AG08396 (cell line): ENCODE measurements around the gene PC.
A peak's percentile ranks its signal among the peaks of the same experiment; 100 is the strongest.

Experiments used
- DNase-seq: peaks from one replicate; pipeline ENCODE4 v3.0.0; 2012; ENCODE audit warnings: low spot score, mixed read lengths

Gene PC

GRCh38 chr11:66864924-66865697 is 93.1 kb downstream of the PC start:
- no peak for DNase-seq

GRCh38 chr11:66864172-66864901 is 93.8 kb downstream of the PC start:
- no peak for DNase-seq

- DNase-seq: no peak
Observed at GRCh38 chr11:66863428-66864125, 94.6 kb downstream of the PC start.

- DNase-seq: no peak
Observed at GRCh38 chr11:66862559-66863037, 95.6 kb downstream of the PC start.

- DNase-seq: no peak
Observed at GRCh38 chr11:66861774-66862558, 96.2 kb downstream of the PC start.

GRCh38 chr11:66861038-66861773 is 97.0 kb downstream of the PC start:
- DNase-seq: no peak

- DNase-seq: no peak
Observed at GRCh38 chr11:66860449-66860831, 97.7 kb downstream of the PC start.

GRCh38 chr11:66859686-66860448 is 98.3 kb downstream of the PC start:
- no peak for DNase-seq

GRCh38 chr11:66858939-66859685 is 99.1 kb downstream of the PC start:
- no peak for DNase-seq

- DNase-seq: no peak
Observed at GRCh38 chr11:66858186-66858938, 99.8 kb downstream of the PC start.

GRCh38 chr11:66857927-66858185 is 100.3 kb downstream of the PC start:
- DNase-seq: no peak

- peak; percentile 42 for DNase-seq
Observed at GRCh38 chr11:66857234-66857926, 100.8 kb downstream of the PC start.

- peak; percentile 79 for DNase-seq
Observed at GRCh38 chr11:66856496-66857233, 101.5 kb downstream of the PC start, which contains the start of gene LRFN4. LRFN4 (plus strand) TSS chr11:66857064; CDS start chr11:66857745, 681 bp downstream.

GRCh38 chr11:66855574-66856495 is 102.3 kb downstream of the PC start:
- DNase-seq: peak; percentile 99

- no peak for DNase-seq
Observed at GRCh38 chr11:66854729-66855211, 103.4 kb downstream of the PC start.

- DNase-seq: no peak
Observed at GRCh38 chr11:66854231-66854661, 103.9 kb downstream of the PC start.
